CD4-positive, alpha-beta T cell treated with Interleukin-10 for 1 hour (primary cell): ENCODE measurements around the gene TSPYL6.
A peak's percentile ranks its signal among the peaks of the same experiment; 100 is the strongest.
"Not testable (repeated sequence)": the region's sequence is repeated elsewhere in the genome, so short reads cannot be mapped to it uniquely, and the experiment has no call there.

ENCODE experiments used
- DNase-seq: peaks from one replicate; pipeline ENCODE4 v3.0.0-alpha.2; 2020

TSPYL6 gene

DNA sequence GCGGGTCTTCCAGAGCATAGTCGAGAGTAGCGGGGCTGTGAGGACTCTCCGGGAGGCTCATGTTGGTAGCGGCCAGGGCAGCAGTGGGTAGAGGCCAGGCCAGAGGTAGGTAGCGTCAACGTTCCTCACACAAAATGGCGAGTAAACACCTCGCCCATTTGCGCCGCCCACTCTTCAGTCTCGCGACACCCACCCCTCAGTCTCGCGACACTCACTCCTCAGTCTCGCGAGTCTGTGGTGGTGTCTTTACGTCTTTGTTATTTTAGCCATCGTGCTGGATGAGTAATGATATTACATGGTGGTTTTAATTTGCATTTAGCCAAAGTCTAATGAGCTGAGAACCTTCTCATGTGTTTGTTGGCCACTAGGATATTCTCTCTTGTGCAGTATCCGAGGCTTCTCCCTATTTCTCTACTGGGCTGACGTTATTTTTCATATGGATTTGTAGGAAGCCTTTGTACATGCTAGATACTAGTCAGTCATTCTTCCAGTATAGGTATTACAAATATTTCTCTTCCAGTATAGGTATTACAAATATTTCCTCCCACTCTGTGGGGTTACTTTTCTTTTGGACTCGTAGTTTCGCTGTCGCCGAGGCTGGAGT lies at the start of gene TSPYL6:
TSS of gene TSPYL6 (minus strand) at position 139 of the 604 bp plus-strand sequence. CDS start at position 61, 78 bp downstream.
- no peak for DNase-seq

- no peak for DNase-seq
These were observed 47.6 kb upstream of the TSPYL6 start for GRCh38 chr2:54303631-54304030.

DNA sequence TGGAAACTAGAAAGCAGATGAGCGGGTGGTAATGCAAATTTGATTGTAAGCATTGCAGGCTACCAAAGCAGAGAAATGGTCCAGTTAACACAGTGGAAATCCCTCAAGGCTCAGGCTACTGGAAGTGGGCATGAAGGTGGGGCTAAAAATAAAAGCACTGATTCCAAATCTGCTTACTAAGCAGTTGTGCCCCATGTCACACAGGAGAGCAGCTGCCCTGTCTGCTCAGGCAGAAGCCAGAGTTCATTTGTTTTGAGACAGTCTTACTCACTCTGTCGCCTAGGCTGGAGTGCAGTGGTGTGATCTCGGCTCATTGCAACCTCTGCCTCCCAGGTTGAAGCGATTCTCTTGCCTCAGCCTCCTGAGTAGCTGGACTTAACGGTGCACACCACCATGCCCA lies 42.5 kb upstream of the TSPYL6 start:
- DNase-seq, result no peak

- no peak for DNase-seq
These were observed 39.9 kb upstream of the TSPYL6 start for GRCh38 chr2:54295911-54296310.

GRCh38 chr2:54294665-54295064 lies 38.6 kb upstream of the TSPYL6 start:
- not testable (repeated sequence) for DNase-seq

- no peak for DNase-seq
These were observed 34.5 kb upstream of the TSPYL6 start for GRCh38 chr2:54290356-54291025.

DNA sequence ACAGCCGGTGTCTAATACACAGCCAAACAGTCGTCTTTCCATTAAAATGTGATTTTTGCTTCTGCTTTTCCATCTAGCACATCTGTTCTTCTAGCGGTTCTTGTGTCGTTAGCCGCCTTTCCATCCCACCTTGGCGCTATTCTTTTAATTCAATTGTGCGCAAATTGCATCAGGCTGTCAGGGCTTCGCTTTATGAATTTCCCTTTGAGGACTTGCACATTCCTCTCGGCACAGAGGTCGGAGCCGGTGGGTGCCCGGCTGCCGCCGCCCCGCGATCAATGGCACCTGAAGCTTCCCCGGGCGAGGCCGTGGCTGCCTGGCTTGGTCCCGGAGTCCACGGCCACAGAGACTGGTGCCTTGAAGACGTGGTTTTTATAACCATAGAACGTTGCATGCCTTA lies 33.9 kb upstream of the TSPYL6 start:
- no peak for DNase-seq

DNA sequence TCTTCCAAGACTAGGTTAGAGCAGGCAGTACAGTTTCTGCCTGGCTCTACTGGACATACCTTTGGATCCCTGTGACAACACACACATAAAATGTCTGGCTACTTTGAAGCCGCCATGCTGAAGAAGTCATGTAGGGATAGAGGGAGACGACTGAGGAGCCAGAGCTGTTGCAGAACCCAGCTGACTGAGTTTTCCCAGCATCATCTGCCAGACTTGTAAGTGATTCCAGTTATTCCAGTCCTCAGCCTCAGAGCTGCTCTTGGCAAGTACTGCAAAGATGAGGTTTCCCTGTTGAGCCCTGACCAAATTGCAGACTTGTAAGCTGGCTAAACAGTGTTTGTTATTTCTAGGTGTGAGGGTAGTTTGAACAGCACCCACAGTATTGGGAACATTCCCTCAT lies 31.5 kb upstream of the TSPYL6 start:
- no peak for DNase-seq

DNA sequence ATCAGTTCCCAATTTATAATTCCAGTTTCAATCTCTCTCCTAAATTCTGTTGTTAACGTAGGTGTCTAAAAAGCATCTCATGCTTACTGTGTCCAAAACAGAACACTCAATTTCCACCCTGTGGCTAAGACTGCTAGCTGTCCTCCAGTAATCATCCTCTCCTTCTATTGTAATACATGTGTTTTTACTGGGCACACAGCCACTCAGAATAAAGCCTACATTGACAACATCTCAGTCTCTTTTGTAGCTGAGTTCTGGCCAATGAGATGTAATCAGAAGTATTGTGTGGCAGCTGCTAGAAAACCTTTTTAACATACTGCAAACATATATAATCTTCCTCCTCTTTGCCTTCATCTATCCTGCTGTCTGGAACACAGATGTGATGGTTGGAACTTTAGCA lies 29.4 kb upstream of the TSPYL6 start:
- no peak for DNase-seq

DNA sequence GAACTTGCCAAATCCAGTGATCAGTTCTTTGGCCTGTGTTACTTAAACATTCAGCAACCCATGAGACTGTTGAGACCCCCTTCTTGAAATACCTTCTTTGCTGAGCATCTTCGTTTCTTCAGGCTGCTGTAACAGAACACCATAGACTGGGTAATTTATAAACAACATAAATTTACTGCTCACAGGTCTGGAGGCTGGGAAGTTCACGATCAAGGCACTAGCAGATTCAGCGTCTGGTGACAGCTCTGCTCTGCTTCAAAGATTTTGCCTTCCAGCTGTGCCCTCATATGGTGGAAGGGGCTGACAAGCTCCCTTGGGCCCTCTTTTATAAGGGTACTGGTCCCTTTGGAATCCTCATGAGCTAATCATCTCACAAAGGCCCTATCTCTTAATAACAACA lies 28.8 kb upstream of the TSPYL6 start:
- DNase-seq, result no peak

- DNase-seq, result no peak
These were observed 23.4 kb upstream of the TSPYL6 start for GRCh38 chr2:54279385-54279784.

- DNase-seq, result no peak
These were observed 19.5 kb upstream of the TSPYL6 start for GRCh38 chr2:54275541-54275940.

GRCh38 chr2:54274781-54275242 lies 18.8 kb upstream of the TSPYL6 start:
- DNase-seq, result no peak

DNA sequence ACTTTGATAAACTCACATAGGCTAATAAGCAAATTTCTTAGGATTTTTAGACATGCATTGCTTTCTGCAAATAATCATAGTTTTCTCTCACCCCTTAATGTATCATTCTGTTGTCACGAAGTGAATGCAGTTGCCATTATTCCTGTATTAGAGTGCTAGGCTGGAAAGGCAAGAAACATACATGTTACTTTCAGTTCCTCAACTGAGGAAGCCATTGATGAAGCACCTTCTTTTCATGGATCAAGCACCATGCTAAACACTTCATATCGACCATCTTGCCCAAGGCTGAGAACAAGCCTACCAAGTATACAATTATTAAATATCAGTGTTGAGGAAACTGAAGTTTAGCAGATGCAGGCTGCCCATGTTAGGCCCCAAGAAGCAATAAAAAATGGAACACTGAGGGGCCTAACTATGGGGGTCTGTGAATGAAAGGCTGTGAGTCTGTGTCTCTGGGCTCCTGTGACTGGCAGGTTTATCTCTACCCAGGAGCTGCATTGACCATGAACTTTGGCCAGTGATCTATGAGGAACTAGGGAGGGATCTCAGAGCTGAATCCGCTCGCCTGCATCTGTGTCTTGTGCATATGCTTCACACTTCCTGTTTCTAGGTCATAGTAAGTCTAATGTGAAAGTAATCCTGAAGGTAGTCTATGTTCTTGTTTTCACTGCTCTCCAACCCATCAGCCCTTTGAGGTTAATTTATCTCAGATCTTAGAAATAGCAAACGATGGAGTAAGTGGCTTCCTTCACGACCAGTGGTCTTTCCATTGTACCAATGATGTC lies 16.0 kb upstream of the TSPYL6 start:
- peak; percentile 2 for DNase-seq

- no peak for DNase-seq
These were observed 15.2 kb upstream of the TSPYL6 start for GRCh38 chr2:54271189-54271588.

DNA sequence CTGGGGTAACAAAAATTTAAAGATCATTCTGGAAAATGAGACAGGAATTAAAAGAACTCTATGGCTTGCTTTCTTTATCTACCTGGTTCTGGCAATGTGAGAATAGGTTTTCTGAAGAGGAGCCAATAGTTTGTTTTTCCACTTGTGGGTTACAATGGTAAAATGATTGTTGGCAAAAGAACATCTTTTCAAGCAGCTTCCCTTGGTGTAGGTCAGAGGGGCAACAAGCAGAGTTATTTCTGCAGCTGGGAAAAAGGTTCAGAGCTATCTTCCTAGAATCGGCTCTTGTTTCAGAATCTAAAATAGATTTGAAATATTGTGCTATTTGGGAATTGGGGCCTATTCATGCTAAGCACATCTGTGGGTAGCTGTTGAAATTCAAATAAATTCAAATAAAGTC lies 11.5 kb upstream of the TSPYL6 start:
- DNase-seq, result no peak

DNA sequence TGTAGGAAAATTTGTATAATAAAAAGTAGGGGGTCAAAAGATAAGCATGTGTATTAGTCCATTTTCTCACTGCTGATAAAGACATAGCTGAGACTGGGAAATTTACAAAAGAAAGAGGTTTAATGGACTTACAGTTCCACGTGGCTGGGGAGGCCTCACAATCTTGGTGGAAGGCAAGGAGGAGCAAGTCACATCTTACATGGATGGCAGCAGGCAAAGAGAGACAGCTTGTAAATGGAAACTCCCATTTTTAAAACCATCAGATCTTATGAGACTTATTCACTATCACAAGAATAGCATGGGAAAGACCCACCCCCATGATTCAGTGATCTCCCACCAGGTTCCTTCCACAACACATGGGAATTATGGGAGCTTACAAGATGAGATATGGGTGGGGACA lies 9.1 kb upstream of the TSPYL6 start:
- not testable (repeated sequence) for DNase-seq

DNA sequence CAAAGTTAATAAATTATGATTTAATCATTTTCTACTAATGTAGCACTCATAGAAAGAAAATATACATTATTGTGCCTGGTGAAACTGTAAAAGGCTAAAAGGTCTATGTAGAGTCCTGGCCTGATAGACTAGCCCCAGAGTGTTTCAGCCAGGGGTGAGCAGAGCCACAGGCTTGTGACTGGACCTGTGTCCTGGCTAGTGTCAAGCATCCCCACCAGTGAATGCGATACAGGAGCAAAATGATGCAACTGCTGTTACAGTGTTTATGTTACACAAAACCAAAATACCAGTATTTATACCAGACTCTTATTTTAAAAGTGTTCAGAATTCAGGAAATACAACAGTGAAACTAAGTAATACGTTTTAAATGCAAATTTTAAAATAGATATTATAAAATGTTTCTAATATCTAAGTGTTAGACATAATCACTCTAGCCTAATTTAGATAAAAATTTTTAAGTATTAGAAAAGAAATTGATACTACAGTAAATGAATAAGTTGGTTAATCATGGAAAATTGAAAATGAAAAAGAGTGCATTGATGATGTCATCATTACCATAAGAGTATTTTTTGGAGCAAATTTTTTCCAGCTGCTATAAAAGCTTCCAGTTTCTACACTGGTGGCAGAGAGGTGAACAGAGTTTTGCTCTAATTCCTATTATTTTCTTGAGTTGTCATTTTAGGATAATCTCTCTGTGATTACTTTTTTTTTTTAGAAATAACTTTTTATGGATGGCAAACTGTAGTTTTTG lies 6.2 kb upstream of the TSPYL6 start:
- no peak for DNase-seq

DNA sequence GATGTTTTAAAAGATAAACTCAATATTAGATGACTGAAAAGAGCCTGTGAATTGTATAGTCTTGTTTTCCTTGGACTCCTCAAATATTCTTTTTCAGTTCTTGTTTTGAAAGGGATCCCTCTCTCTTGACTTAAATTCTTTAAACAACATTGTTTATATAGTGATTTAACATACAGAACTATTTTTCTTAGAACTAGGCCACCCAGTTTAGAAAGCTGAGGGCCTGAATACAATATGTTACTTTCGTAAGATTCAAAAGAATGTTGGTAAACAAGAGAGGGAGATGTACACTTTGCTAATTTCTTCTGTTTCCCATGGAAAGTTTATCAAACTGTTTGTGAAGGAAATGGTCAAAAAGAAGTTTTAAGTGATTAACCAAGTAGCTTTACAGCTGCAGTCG lies 5.5 kb upstream of the TSPYL6 start:
- no peak for DNase-seq

DNA sequence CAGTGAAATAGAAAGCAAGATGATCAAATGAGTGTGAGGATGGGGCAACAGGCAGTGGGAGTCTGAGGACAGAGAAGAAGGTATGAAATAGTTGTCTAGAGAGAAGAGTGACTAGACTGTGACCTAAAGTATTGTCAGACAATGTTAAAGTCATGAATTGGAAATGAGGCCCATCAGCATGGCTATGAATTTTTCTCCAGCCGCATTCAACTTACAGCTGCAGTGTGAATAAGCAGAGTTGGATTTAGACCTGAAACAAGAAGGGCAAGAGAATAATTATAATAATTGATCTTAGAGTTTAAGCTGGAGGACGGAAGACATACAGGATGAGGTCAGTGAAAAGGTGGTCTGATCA lies 4.2 kb upstream of the TSPYL6 start:
- DNase-seq, result no peak

GRCh38 chr2:54259413-54260240 lies 3.6 kb upstream of the TSPYL6 start:
- DNase-seq, result no peak

- DNase-seq, result no peak
These were observed 2.1 kb upstream of the TSPYL6 start for GRCh38 chr2:54258166-54258565.
